GM10266 (cell line): ENCODE results near the gene TXN.

Experiments
- DNase-seq: peaks from one replicate; pipeline ENCODE4 v3.0.0; 2012; ENCODE audit errors: extremely low spot score
- CTCF ChIP-seq: IDR thresholded peaks from 2 replicates; pipeline ENCODE4 v1.5.1; 2012; ENCODE audit warnings: mild to moderate bottlenecking, low read depth; ENCODE audit not compliant: control insufficient read depth, insufficient read depth; ENCODE audit errors: missing control alignments

TXN gene

DNA sequence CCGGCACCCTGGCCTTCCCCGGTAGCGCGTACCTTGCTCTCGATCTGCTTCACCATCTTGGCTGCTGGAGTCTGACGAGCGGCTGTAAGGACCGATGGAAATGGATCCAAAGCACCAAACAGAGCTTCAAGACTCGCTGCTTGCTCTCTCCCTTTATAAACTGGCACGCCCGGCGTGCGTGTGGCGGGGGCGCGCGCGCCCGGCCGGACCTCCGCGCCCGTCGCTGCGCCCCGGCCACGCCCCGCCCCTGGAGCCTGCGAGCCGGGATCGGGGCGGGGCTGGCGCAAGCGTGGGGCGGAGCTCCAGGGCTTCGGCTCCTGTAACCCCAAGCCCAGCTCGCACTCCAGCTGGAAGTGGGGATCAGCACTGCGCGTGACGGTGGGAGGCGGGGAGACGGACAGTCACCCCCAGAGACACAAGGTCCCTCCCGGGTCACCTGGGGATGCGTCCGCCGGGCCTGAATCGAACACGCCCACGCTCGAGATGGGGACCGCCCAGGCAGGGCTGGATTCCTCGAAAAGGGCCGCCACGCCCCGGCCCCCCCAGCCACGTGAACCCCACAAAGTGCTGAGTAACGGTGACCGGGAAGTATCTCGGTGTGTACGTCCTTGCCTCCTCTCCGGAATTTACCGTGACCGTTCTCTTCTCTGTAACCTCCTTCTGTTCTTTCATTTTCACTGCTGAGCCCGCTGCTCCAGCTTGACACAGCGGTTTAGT, at the start of gene TXN:
Gene TXN, minus strand, starts transcription at position 128 of the 717 bp plus-strand sequence. Its CDS starts 72 bp downstream, at position 56.
- TF ChIP-seq CTCF: no peak
- peak; percentile 90 for DNase-seq

GRCh38 chr9:110303133-110303532, 46.8 kb upstream of the TXN start:
- TF ChIP-seq CTCF: no peak
- DNase-seq: no peak

DNA sequence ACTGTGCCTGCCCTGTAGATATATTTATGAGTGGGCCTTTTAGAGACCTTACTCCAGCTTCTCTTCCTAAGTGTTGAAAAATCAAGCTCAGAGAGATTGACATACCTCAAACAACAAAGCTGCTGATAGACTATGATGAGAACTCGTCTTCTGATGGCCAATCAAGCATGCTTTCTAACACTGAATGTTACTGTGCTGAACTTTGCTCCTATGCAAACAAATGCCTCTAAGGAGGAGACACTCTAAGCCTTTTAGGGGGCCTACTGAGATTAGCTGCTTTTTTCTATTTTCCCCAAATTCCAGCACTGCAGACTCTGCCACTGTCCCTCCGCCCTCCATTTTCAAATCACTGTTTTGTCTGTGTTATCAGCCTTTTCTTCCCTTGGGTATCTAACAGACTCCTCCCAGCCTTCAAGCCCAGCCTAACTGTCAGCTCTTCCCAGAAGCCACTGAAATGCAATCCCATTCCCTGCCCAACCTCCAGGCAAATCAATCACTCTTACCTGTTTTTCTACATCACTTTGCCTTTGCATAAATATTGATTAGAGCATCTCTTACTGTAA, 41.8 kb upstream of the TXN start:
- no peak for TF ChIP-seq CTCF

GRCh38 chr9:110293248-110293647, 36.9 kb upstream of the TXN start:
- TF ChIP-seq CTCF: no peak
- no peak for DNase-seq

More for the DNA sequence above, 41.8 kb upstream of the TXN start:
- no peak for DNase-seq

- no peak for DNase-seq
- no peak for TF ChIP-seq CTCF
Measured at GRCh38 chr9:110291921-110292557, 35.7 kb upstream of the TXN start.

GRCh38 chr9:110290001-110290400, 33.7 kb upstream of the TXN start:
- TF ChIP-seq CTCF: no peak
- DNase-seq: no peak

GRCh38 chr9:110288503-110288902, 32.2 kb upstream of the TXN start:
- TF ChIP-seq CTCF: no peak
- DNase-seq: no peak
